Stimulated activated effector memory CD8-positive, alpha-beta T cell treated with anti-CD3 and anti-CD28 coated beads, Interleukin-12 subunit alpha, Interleukin-12 subunit beta, amount 100 ng/mL, for 72 hours (primary cell): ENCODE results near the gene TMEM95.
"Not testable (repeated sequence)": the region's sequence is repeated elsewhere in the genome, so short reads cannot be mapped to it uniquely, and the experiment has no call there.

Experiments
- ATAC-seq: fragments of 150-1000 bp; cut with Tn5 transposase; 2 replicates; pipeline ENCODE4 v1.10.0; 2021
- DNase-seq, 2 donors: peaks; one replicate each; pipeline ENCODE4 v3.0.0; 2021 to 2022; ENCODE audit warnings: low spot score in 2 of 2
- H3K27ac Mint-ChIP-seq: one replicate; pipeline ENCODE4 v1.8.0; 2022; ENCODE audit warnings: mild to moderate bottlenecking, mixed read lengths
- H3K36me3 Mint-ChIP-seq: one replicate; pipeline ENCODE4 v1.8.0; 2022; ENCODE audit warnings: mild to moderate bottlenecking, mixed read lengths
- H3K4me1 Mint-ChIP-seq: one replicate; pipeline ENCODE4 v1.8.0; 2022; ENCODE audit warnings: mixed read lengths
- H3K4me3 Mint-ChIP-seq: one replicate; pipeline ENCODE4 v1.8.0; 2022; ENCODE audit warnings: mild to moderate bottlenecking, mixed read lengths
- H3K9me3 Mint-ChIP-seq: one replicate; pipeline ENCODE4 v1.8.0; 2022; ENCODE audit warnings: mixed read lengths

The TMEM95 gene

GRCh38 chr17:7330638-7331015 lies 24.3 kb upstream of the TMEM95 start:
- Mint-ChIP-seq H3K36me3 (peaks cover 22% of the 10 kb centered on the region), H3K4me1 (peaks cover 63% of the 10 kb centered on the region), H3K4me3 (peak overlapping the region; percentile 88), H3K9me3 (no peaks in the 10 kb centered on the region), H3K27ac (peak overlapping the region; percentile 95)
- ATAC-seq (no peak), DNase-seq (no peak)

GRCh38 chr17:7332111-7332510 lies 22.8 kb upstream of the TMEM95 start:
- no peaks in the 10 kb centered on the region for H3K9me3 Mint-ChIP-seq
- DNase-seq (no peak), ATAC-seq (no peak)
- H3K4me1 Mint-ChIP-seq = peaks cover 68% of the 10 kb centered on the region
- H3K4me3 Mint-ChIP-seq = peak overlapping the region; percentile 28
- peak overlapping the region; percentile 66 for H3K27ac Mint-ChIP-seq
- H3K36me3 Mint-ChIP-seq = peaks cover 16% of the 10 kb centered on the region

GRCh38 chr17:7332600-7333069 lies 22.3 kb upstream of the TMEM95 start:
- ATAC-seq, H3K9me3 Mint-ChIP-seq, DNase-seq: not testable (repeated sequence)
- Mint-ChIP-seq H3K4me1 (peaks cover 68% of the 10 kb centered on the region), H3K27ac (peak overlapping the region; percentile 66), H3K36me3 (peaks cover 20% of the 10 kb centered on the region), H3K4me3 (peak overlapping the region; percentile 28)

GRCh38 chr17:7334938-7335538 lies 19.9 kb upstream of the TMEM95 start:
- no peak for DNase-seq
- peaks cover 67% of the 10 kb centered on the region for H3K4me1 Mint-ChIP-seq
- H3K27ac Mint-ChIP-seq = peak overlapping the region; percentile 96
- ATAC-seq = no peak
- H3K36me3 Mint-ChIP-seq = peaks cover 34% of the 10 kb centered on the region
- peak overlapping the region; percentile 94 for H3K4me3 Mint-ChIP-seq
- H3K9me3 Mint-ChIP-seq = no peaks in the 10 kb centered on the region

- DNase-seq, H3K9me3 Mint-ChIP-seq, ATAC-seq: not testable (repeated sequence)
- H3K36me3 Mint-ChIP-seq = peaks cover 39% of the 10 kb centered on the region
- H3K4me1 Mint-ChIP-seq = peaks cover 65% of the 10 kb centered on the region
- H3K27ac Mint-ChIP-seq = peak overlapping the region; percentile 96
- peak overlapping the region; percentile 94 for H3K4me3 Mint-ChIP-seq
Observed at GRCh38 chr17:7335765-7336164, 19.2 kb upstream of the TMEM95 start.

- H3K4me1 Mint-ChIP-seq = peaks cover 65% of the 10 kb centered on the region
- peak; percentile 95 for ATAC-seq
- no peaks in the 10 kb centered on the region for H3K9me3 Mint-ChIP-seq
- peaks cover 47% of the 10 kb centered on the region for H3K36me3 Mint-ChIP-seq
- DNase-seq = peak; percentile 47 to 85
- peak within 1 kb of the TSS; percentile 96 for H3K27ac Mint-ChIP-seq
- peak within 1 kb of the TSS; percentile 94 for H3K4me3 Mint-ChIP-seq
Observed at GRCh38 chr17:7336240-7337175, 18.4 kb upstream of the TMEM95 start, which contains the start of gene ACAP1. TSS of gene ACAP1 (plus strand) at chr17:7336529. CDS start at chr17:7336735, 206 bp downstream.

GRCh38 chr17:7337600-7337999 lies 17.4 kb upstream of the TMEM95 start:
- DNase-seq, H3K9me3 Mint-ChIP-seq, ATAC-seq: not testable (repeated sequence)
- H3K36me3 Mint-ChIP-seq = peaks cover 57% of the 10 kb centered on the region
- H3K4me1 Mint-ChIP-seq = peaks cover 61% of the 10 kb centered on the region
- peak overlapping the region; percentile 94 for H3K4me3 Mint-ChIP-seq
- H3K27ac Mint-ChIP-seq = peak overlapping the region; percentile 96

- Mint-ChIP-seq H3K36me3 (peaks cover 83% of the 10 kb centered on the region), H3K27ac (peak overlapping the region; percentile 36), H3K4me3 (peak overlapping the region; percentile 18), H3K9me3 (no peaks in the 10 kb centered on the region), H3K4me1 (peaks cover 63% of the 10 kb centered on the region)
- DNase-seq (no peak), ATAC-seq (no peak)
Observed at GRCh38 chr17:7340179-7340578, 14.8 kb upstream of the TMEM95 start.

- Mint-ChIP-seq H3K4me3 (no peak overlapping the region), H3K4me1 (peaks cover 53% of the 10 kb centered on the region), H3K9me3 (no peaks in the 10 kb centered on the region), H3K27ac (peak overlapping the region; percentile 36), H3K36me3 (peaks cover 100% of the 10 kb centered on the region)
- DNase-seq (no peak), ATAC-seq (no peak)
Observed at GRCh38 chr17:7341842-7342241, 13.1 kb upstream of the TMEM95 start.

GRCh38 chr17:7343250-7343649 lies 11.7 kb upstream of the TMEM95 start:
- Mint-ChIP-seq H3K9me3 (no peaks in the 10 kb centered on the region), H3K27ac (peak overlapping the region; percentile 60), H3K36me3 (peaks cover 100% of the 10 kb centered on the region), H3K4me3 (no peak overlapping the region), H3K4me1 (peaks cover 53% of the 10 kb centered on the region)
- ATAC-seq = no peak
- DNase-seq = no peak

GRCh38 chr17:7346761-7347614 lies 8.0 kb upstream of the TMEM95 start:
- peaks cover 97% of the 10 kb centered on the region for H3K36me3 Mint-ChIP-seq
- H3K9me3 Mint-ChIP-seq = no peaks in the 10 kb centered on the region
- peak overlapping the region; percentile 90 for H3K27ac Mint-ChIP-seq
- H3K4me1 Mint-ChIP-seq = peaks cover 61% of the 10 kb centered on the region
- H3K4me3 Mint-ChIP-seq = no peak overlapping the region
- DNase-seq (no peak), ATAC-seq (no peak)

- no peaks in the 10 kb centered on the region for H3K9me3 Mint-ChIP-seq
- DNase-seq (no peak), ATAC-seq (no peak)
- H3K27ac Mint-ChIP-seq = peak overlapping the region; percentile 90
- no peak overlapping the region for H3K4me3 Mint-ChIP-seq
- H3K4me1 Mint-ChIP-seq = peaks cover 68% of the 10 kb centered on the region
- H3K36me3 Mint-ChIP-seq = peaks cover 97% of the 10 kb centered on the region
Observed at GRCh38 chr17:7347630-7348477, 7.1 kb upstream of the TMEM95 start.

GRCh38 chr17:7348478-7349242 lies 6.3 kb upstream of the TMEM95 start:
- DNase-seq (no peak), ATAC-seq (no peak)
- H3K27ac Mint-ChIP-seq = peak overlapping the region; percentile 90
- peaks cover 69% of the 10 kb centered on the region for H3K4me1 Mint-ChIP-seq
- peaks cover 97% of the 10 kb centered on the region for H3K36me3 Mint-ChIP-seq
- H3K9me3 Mint-ChIP-seq = no peaks in the 10 kb centered on the region
- H3K4me3 Mint-ChIP-seq = peak overlapping the region; percentile 95
